Activated naive CD4-positive, alpha-beta T cell treated with anti-CD3 and anti-CD28 coated beads, Interleukin-2, amount 10 ng/mL, durations not matched to agents 7 days and 5 days (primary cell): ENCODE results near the gene RPL21.
"Not testable (repeated sequence)": the region's sequence is repeated elsewhere in the genome, so short reads cannot be mapped to it uniquely, and the experiment has no call there.

Experiments
- CTCF ChIA-PET: fragments of 350-600 bp; sonication (Branson Sonifier 250); formaldehyde crosslinking; loops from one replicate; lab custom pipeline; 2021; ENCODE audit warnings: antibody characterized with exemption; lab: Charles Lee
- DNase-seq: peaks from one replicate; pipeline ENCODE4 v3.0.0-alpha.2; 2020
- H3K27ac Mint-ChIP-seq: one replicate; pipeline ENCODE4 v1.8.0; 2021; ENCODE audit warnings: mild to moderate bottlenecking, moderate library complexity, mixed read lengths
- H3K27me3 Mint-ChIP-seq: one replicate; pipeline ENCODE4 v1.8.0; 2021; ENCODE audit warnings: mild to moderate bottlenecking, mixed read lengths
- H3K36me3 Mint-ChIP-seq: one replicate; pipeline ENCODE4 v1.8.0; 2021; ENCODE audit warnings: mixed read lengths
- H3K4me1 Mint-ChIP-seq: one replicate; pipeline ENCODE4 v1.8.0; 2021; ENCODE audit warnings: mixed read lengths
- H3K4me3 Mint-ChIP-seq: one replicate; pipeline ENCODE4 v1.8.0; 2021; ENCODE audit warnings: mild to moderate bottlenecking, moderate library complexity, mixed read lengths
- H3K9me3 Mint-ChIP-seq: one replicate; pipeline ENCODE4 v1.8.0; 2021; ENCODE audit warnings: mixed read lengths

RPL21 gene

DNA sequence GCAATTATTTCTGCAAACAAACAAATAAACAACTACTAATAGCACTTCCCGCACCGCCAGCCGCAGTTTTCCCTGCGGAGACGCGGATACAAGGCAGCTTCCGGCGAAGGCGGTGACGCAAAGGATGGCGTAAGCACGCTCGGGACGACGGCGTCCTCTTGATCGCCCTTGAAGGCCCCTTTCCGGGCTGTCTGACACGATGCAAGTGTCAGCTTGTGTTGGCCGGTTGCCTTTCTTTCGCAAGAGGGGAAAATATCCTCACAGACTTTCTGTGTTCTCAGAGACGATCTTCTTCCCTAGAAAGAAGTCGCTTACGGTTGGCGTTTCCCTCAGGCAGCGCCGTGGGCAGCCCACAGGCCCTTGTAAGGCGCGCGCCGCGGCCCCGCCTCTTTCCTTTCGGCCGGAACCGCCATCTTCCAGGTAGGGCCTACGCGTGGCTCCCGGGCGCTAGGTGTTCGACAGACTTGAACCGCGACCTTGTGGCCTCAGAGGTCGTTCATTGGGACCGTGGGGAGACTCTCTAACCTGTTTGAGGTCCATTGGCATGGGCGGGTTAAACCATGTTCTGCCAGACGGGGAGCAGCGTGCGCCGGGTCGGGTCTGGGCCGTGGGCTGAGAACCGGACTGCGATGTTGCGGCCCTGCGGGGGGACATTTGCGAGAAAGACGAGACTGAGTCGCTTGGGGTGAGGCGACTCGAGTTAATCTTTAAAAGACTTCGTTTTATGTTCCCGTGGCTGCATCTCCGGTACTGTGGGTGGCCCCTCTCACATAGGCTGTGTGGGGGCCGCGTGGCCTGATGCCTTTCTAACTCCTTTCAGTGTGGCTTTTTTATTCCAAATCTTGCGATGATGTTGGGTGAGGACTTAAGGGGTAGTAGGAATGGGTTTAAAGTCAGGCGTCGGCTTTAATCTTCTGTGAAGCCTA, at the start of gene RPL21:
RPL21 (plus strand) TSS at position 393 of the 926 bp plus-strand sequence. CDS start 2,219 bp downstream, outside the sequence.
- peaks cover 44% of the 10 kb centered on the region for H3K4me1 Mint-ChIP-seq
- H3K9me3 Mint-ChIP-seq = no peaks in the 10 kb centered on the region
- no peaks in the 10 kb centered on the region for H3K27me3 Mint-ChIP-seq
- CTCF ChIA-PET = no interaction called here
- H3K27ac Mint-ChIP-seq = peak within 1 kb of the TSS; percentile 99
- peak; percentile 93 for DNase-seq
- H3K4me3 Mint-ChIP-seq = peak within 1 kb of the TSS; percentile 96
- peaks cover 38% of the 10 kb centered on the region for H3K36me3 Mint-ChIP-seq

DNA sequence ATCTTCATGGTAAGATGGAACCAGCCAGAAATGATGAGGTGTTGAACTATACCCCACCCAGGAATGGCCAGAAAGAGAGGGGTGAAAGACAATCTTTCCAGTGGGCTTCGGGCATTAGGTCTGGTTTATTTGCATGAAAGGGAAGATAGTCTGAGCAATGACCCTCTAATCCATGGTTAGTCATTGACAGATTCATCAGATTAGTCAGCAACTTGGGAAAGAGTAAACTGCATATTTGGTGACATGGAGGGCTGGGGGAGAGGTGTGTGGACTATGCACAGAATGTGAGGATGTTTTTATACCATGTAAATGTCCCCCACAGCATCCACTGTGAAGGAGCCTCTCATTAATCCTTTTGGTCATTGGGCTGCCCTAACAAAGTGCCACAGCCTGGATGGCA, 49.7 kb upstream of the RPL21 start:
- Mint-ChIP-seq H3K4me1 (no peaks in the 10 kb centered on the region), H3K27me3 (peaks cover 4% of the 10 kb centered on the region), H3K4me3 (no peak overlapping the region), H3K9me3 (no peaks in the 10 kb centered on the region), H3K36me3 (no peaks in the 10 kb centered on the region), H3K27ac (no peak overlapping the region)
- CTCF ChIA-PET = no interaction called here
- no peak for DNase-seq

DNA sequence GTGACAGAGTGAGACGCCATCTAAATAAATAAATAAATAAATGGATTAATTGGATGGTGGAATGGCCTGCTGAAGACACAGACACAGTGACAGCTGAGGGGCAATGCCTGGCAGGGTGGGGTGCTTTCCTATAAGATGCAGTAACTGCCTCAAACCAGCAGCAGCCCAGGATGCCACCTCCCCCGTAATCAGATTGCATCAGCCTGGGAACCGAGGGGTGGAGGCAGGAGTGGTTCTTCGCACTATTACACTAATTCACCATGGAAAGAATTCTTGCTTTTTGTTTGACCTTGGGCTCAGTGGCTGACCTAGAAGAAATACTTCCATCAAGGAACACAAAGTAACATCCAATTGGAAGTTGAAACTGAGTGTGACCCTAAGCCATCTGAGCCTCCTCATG, 48.2 kb upstream of the RPL21 start:
- H3K27me3 Mint-ChIP-seq = peaks cover 5% of the 10 kb centered on the region
- no peak overlapping the region for H3K27ac Mint-ChIP-seq
- CTCF ChIA-PET = interaction anchor here (1.0 kb wide), 1 partner anchor 217 kb away, joined by 3 read pairs; no protein-coding TSS in a partner anchor
- no peak for DNase-seq
- H3K4me3 Mint-ChIP-seq = no peak overlapping the region
- no peaks in the 10 kb centered on the region for H3K36me3 Mint-ChIP-seq
- no peaks in the 10 kb centered on the region for H3K4me1 Mint-ChIP-seq
- H3K9me3 Mint-ChIP-seq = no peaks in the 10 kb centered on the region

DNA sequence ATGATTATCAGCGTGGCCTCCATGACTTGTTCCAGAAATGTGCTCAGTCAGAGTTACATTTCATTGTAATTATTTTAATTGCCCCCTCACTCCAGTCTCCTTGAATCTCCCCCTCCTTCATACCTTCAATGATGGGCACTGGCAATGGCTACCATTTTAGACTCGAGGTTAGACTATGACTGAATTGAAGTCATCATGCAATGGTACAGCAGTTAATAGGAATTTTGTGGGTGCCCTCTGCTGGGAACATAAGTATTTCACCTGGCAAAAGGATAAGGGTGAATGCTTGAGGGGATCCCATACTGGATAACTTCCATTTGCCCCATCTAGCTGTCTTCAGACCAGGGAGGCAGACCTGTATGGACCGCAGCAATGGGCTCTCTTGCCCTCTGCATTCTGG, 47.5 kb upstream of the RPL21 start:
- CTCF ChIA-PET = interaction anchor here (1.0 kb wide), 1 partner anchor 218 kb away, joined by 3 read pairs; no protein-coding TSS in a partner anchor
- Mint-ChIP-seq H3K9me3 (no peaks in the 10 kb centered on the region), H3K27ac (no peak overlapping the region), H3K4me1 (no peaks in the 10 kb centered on the region), H3K27me3 (peaks cover 5% of the 10 kb centered on the region), H3K4me3 (no peak overlapping the region), H3K36me3 (no peaks in the 10 kb centered on the region)
- DNase-seq = no peak

DNA sequence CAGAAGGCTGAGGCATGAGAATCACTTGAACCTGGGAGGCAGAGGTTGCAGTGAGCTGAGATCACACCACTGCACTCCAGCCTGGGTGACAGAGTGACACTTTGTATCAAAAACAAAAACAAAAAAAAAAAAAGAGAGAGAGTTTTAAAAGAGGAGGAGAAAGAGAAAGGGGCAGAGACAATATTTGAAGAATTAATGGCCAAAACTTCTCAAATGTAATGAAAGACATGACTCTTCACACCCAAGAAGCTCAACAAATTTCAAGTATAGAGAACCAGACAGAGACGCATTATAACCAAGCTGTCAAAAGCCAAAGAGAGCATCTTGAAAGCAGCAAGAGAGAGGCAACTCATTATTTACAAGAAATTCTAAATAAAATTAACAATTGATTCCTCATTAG, 42.8 kb upstream of the RPL21 start:
- CTCF ChIA-PET = interaction anchor here (0.6 kb wide), 1 partner anchor 467 kb away, joined by 3 read pairs; no protein-coding TSS in a partner anchor
- H3K36me3 Mint-ChIP-seq = no peaks in the 10 kb centered on the region
- no peak overlapping the region for H3K4me3 Mint-ChIP-seq
- DNase-seq = no peak
- H3K27ac Mint-ChIP-seq = no peak overlapping the region
- H3K9me3 Mint-ChIP-seq = no peaks in the 10 kb centered on the region
- H3K27me3 Mint-ChIP-seq = peaks cover 5% of the 10 kb centered on the region
- peaks cover 5% of the 10 kb centered on the region for H3K4me1 Mint-ChIP-seq

DNA sequence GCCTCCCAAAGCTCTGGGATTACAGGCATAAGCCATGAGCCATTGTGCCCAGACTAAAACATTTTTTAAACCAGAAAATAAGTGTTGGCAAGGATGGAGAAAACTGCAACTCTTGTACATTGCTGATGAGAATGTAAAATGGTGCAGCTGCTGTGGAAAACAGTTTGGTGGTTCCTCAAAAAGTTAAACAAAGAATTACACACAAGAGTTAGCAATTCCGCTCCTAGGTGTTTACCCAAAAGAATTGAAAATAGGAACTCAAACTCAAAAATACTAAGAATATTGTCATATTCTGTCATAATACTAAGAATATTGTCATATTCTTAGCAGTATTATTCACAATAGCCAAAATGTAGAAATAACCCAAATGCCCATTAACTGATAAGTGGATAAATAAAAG, 40.1 kb upstream of the RPL21 start:
- peaks cover 5% of the 10 kb centered on the region for H3K27me3 Mint-ChIP-seq
- H3K36me3 Mint-ChIP-seq = no peaks in the 10 kb centered on the region
- no peak for DNase-seq
- H3K9me3 Mint-ChIP-seq = no peaks in the 10 kb centered on the region
- H3K4me1 Mint-ChIP-seq = peaks cover 5% of the 10 kb centered on the region
- H3K27ac Mint-ChIP-seq = no peak overlapping the region
- no peak overlapping the region for H3K4me3 Mint-ChIP-seq
- CTCF ChIA-PET = no interaction called here

DNA sequence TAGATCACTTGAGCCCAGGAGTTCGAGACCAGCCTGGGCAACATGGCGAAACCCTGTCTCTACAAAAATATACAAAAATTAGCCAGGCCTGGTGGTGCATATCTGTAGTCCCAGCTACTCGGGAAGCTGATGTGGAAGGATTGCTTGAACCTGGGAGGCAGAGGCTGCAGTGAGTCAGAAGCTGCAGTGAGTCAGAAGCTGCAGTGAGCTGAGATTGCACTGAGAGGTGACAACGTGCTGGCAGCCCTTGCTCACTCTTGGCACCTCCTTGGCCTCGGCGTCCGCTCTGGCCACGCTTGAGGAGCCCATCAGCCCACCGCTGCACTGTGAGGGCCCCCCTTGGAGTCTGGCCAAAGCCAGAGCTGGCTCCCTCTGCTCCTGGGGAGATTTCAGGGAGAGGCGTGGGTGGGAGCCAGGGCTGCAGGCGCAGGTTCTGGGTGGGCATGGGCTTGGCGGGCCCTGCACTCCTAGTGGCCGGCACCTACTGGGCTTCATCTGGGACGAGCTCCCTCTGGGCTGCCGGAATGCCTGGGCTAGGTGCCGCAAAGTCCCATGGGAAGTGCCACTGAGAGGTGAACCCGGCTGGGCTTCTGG, 39.5 kb upstream of the RPL21 start:
- peaks cover 5% of the 10 kb centered on the region for H3K4me1 Mint-ChIP-seq
- no peaks in the 10 kb centered on the region for H3K9me3 Mint-ChIP-seq
- no peaks in the 10 kb centered on the region for H3K36me3 Mint-ChIP-seq
- CTCF ChIA-PET = no interaction called here
- H3K27me3 Mint-ChIP-seq = peaks cover 5% of the 10 kb centered on the region
- no peak overlapping the region for H3K4me3 Mint-ChIP-seq
- no peak for DNase-seq
- H3K27ac Mint-ChIP-seq = no peak overlapping the region

DNA sequence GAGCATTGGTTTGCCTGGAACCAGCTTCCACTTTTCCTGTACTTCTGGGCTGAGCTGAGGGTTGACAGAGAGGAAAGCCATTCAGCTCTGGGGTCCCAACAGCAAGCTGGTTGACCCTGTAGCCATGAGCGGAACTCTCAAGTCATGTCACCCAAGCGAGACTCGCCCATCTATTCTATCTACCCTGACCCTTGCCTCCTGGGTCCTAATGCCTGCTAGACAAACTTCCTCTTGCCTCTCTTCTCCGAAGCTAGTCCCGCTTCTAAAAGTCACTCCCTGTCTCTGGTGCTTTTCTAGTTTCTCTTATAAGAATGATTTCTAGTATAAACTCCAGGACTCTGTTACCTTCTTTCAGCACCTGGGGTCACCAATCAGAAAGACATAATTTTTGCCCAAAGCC, 38.0 kb upstream of the RPL21 start:
- not testable (repeated sequence) for H3K36me3 Mint-ChIP-seq, H3K27me3 Mint-ChIP-seq, H3K27ac Mint-ChIP-seq

DNA sequence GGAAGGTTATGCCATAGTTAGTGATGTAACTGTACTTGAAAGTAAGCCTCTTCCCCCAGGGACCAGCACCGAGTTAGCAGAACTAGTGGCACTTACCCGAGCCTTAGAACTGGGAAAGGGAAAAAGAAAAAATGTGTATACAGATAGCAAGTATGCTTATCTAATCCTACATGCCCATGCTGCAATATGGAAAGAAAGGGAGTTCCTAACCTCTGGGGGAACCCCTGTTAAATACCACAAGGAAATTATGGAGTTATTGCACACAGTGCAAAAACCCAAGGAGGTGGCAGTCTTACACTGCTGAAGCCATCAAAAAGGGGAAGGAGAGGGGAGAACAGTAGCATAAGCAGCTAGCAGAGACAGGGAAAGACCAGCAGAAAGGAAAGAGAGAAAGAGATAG, 33.6 kb upstream of the RPL21 start:
- CTCF ChIA-PET, H3K27me3 Mint-ChIP-seq, H3K4me1 Mint-ChIP-seq, H3K4me3 Mint-ChIP-seq, DNase-seq, H3K9me3 Mint-ChIP-seq, H3K36me3 Mint-ChIP-seq, H3K27ac Mint-ChIP-seq: not testable (repeated sequence)

More for the DNA sequence above, 38.0 kb upstream of the RPL21 start:
- H3K4me3 Mint-ChIP-seq, H3K4me1 Mint-ChIP-seq, H3K9me3 Mint-ChIP-seq, CTCF ChIA-PET, DNase-seq: not testable (repeated sequence)

DNA sequence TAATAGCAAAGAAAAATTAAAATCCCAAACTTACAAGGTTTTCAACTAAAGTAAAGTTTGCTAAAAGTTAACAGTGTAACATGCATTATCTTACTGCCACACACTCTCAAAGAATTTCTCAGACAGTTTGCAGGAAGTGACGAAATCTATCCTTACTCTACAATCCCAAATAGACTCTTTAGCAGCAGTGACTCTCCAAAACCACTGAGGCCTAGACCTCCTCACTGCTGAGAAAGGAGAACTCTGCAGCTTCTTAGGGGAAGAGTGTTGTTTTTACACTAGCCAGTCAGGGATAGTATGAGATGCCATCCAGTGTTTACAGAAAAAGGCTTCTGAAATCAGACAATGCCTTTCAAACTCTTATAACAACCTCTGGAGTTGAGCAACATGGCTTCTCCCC, 32.5 kb upstream of the RPL21 start:
- CTCF ChIA-PET, DNase-seq, H3K36me3 Mint-ChIP-seq, H3K4me3 Mint-ChIP-seq, H3K27ac Mint-ChIP-seq, H3K27me3 Mint-ChIP-seq, H3K9me3 Mint-ChIP-seq, H3K4me1 Mint-ChIP-seq: not testable (repeated sequence)

DNA sequence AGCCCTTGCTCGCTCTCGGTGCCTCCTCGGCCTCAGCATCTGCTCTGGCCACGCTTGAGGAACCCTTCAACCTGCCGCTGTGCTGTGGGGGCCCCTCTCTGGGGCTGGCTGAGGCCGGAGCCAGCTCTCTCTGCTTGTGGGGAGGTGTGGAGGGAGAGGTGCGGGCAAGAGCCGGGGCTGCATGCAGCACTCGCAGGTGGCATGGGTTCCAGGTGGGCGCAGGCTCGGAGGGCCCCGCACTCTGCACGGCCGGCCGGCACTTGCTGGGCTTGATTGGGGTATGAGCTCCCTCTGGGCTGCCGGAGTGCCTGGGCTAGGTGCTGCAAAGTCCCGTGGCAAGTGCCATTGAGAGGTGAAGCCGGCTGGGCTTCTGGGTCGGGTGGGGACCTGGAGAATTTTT, 31.7 kb upstream of the RPL21 start:
- no peak for DNase-seq
- H3K36me3 Mint-ChIP-seq = no peaks in the 10 kb centered on the region
- no peak overlapping the region for H3K4me3 Mint-ChIP-seq
- CTCF ChIA-PET = no interaction called here
- no peak overlapping the region for H3K27ac Mint-ChIP-seq
- H3K4me1 Mint-ChIP-seq = no peaks in the 10 kb centered on the region
- H3K27me3 Mint-ChIP-seq = peaks cover 8% of the 10 kb centered on the region
- peaks cover 5% of the 10 kb centered on the region for H3K9me3 Mint-ChIP-seq

DNA sequence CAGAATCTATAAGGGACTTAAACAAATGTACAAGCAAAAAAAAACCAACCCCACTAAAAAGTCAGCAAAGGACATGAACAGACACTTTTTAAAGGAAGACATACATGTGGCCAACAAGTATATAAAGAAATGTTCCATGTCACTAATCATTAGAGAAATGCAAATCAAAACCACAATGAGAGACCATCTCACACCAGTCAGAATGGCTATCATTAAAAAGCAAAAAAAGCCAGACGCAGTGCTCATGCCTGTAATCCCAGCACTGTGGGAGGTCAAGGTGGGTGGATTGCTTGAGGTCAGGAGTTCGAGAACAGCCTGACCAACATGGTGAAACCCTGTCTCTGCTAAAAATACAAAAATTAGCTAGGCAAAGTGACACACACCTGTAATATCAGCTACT, 29.3 kb upstream of the RPL21 start:
- H3K4me1 Mint-ChIP-seq, DNase-seq, H3K9me3 Mint-ChIP-seq, H3K36me3 Mint-ChIP-seq, H3K4me3 Mint-ChIP-seq, CTCF ChIA-PET, H3K27ac Mint-ChIP-seq, H3K27me3 Mint-ChIP-seq: not testable (repeated sequence)

DNA sequence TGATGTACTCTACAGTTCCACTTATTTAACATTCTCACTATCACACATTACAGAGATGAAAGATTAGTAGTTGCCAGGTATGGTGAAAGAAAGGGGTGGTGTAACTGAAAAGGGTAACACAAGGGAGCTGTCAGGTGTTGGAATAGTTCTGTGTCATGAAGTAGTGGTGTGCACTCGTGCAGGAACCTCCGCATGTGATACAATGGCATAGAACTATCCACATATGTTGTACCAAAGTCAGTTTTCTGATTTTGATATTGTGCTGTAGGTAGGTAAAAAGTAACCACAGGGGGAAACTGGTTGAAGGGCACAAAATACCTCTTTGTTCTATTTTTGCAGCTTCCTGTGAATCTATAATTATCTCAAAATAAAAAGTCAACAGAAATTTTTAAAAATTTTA, 24.4 kb upstream of the RPL21 start:
- no peak for DNase-seq
- no peak overlapping the region for H3K27ac Mint-ChIP-seq
- H3K4me3 Mint-ChIP-seq = no peak overlapping the region
- H3K27me3 Mint-ChIP-seq = peaks cover 19% of the 10 kb centered on the region
- peaks cover 1% of the 10 kb centered on the region for H3K36me3 Mint-ChIP-seq
- no peaks in the 10 kb centered on the region for H3K4me1 Mint-ChIP-seq
- CTCF ChIA-PET = no interaction called here
- peaks cover 2% of the 10 kb centered on the region for H3K9me3 Mint-ChIP-seq

DNA sequence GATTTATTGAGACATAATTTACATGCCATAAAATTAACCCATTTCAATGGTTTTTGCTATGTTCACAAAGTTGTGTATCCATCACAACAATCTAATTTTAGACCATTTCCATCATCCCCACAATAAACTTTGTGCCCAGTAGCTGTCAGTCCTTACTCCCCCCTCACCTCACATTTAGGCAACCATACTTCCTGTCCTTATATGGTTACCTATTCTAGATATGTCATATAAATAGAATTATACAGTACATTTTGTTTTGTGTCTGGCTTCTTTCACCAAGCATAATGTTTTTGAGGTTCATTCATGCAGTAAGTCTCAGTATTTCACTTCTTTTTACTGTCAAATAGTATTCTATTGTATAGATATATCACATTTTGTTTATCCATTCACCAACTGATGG, 23.2 kb upstream of the RPL21 start:
- no peaks in the 10 kb centered on the region for H3K4me1 Mint-ChIP-seq
- peaks cover 18% of the 10 kb centered on the region for H3K27me3 Mint-ChIP-seq
- CTCF ChIA-PET = no interaction called here
- peaks cover 2% of the 10 kb centered on the region for H3K36me3 Mint-ChIP-seq
- H3K9me3 Mint-ChIP-seq = peaks cover 4% of the 10 kb centered on the region
- no peak for DNase-seq
- no peak overlapping the region for H3K4me3 Mint-ChIP-seq
- H3K27ac Mint-ChIP-seq = no peak overlapping the region

DNA sequence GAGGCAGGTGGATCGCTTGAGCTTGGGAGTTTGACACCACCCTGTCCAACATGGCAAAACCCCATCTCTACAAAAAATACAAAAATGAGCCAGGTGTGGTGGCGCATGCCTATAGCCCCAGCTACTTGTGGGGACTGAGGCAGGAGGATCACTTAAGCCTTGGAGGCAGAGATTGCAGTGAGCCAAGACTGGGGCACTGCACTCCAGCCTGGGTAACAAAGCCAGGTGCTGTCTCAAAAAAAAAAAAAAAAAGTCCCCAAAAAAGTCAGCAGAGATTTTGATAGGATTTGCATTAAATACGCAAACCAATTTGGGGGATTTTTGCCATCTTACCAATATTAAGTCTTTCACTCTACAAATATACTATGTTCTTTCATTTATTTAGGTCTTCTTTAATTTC, 21.7 kb upstream of the RPL21 start:
- Mint-ChIP-seq H3K4me3 (no peak overlapping the region), H3K9me3 (peaks cover 4% of the 10 kb centered on the region), H3K36me3 (peaks cover 5% of the 10 kb centered on the region), H3K27me3 (peaks cover 18% of the 10 kb centered on the region), H3K4me1 (no peaks in the 10 kb centered on the region), H3K27ac (no peak overlapping the region)
- DNase-seq = no peak
- CTCF ChIA-PET = no interaction called here
